SK-N-SH (cell line): ENCODE results near the gene FASTK.

ENCODE experiments used
- CTCF ChIP-seq: fragments of 200-600 bp; sonication (generic); IDR thresholded peaks from 2 replicates; pipeline ENCODE4 v1.6.1; 2017; ENCODE audit warnings: antibody characterized with exemption, mild to moderate bottlenecking, moderate library complexity
- ELF1 ChIP-seq: IDR thresholded peaks from 2 replicates; pipeline ENCODE4 v1.4.0; 2012
- MXI1 ChIP-seq: IDR thresholded peaks from 2 replicates; pipeline ENCODE4 v1.6.1; 2012; ENCODE audit warnings: mild to moderate bottlenecking, low read depth, low read length, improper control_type of control experiment
- RAD21 ChIP-seq: IDR thresholded peaks from 2 replicates; pipeline ENCODE4 v1.6.1; 2012; ENCODE audit warnings: mild to moderate bottlenecking, low read length
- RCOR1 ChIP-seq: fragments of 150-350 bp; IDR thresholded peaks from 2 replicates; pipeline ENCODE4 v1.6.1; 2017; ENCODE audit warnings: antibody characterized with exemption, low read length
- REST ChIP-seq: IDR thresholded peaks from 2 replicates; pipeline ENCODE4 v1.6.1; 2012; ENCODE audit warnings: mild to moderate bottlenecking, low read depth, low read length, moderate library complexity
- SMC3 ChIP-seq: IDR thresholded peaks from 2 replicates; pipeline ENCODE4 v1.6.1; 2012; ENCODE audit warnings: low read depth, low read length, improper control_type of control experiment
- TF ChIP-seq, protein P1 (sequence below): fragments of 150-350 bp; IDR thresholded peaks from 2 replicates; pipeline ENCODE4 v1.6.1; 2017; ENCODE audit warnings: antibody characterized with exemption, low read length, low read depth, borderline replicate concordance

- TF ChIP-seq, protein P1, sequence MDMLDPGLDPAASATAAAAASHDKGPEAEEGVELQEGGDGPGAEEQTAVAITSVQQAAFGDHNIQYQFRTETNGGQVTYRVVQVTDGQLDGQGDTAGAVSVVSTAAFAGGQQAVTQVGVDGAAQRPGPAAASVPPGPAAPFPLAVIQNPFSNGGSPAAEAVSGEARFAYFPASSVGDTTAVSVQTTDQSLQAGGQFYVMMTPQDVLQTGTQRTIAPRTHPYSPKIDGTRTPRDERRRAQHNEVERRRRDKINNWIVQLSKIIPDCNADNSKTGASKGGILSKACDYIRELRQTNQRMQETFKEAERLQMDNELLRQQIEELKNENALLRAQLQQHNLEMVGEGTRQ = no peak
- no peak for TF ChIP-seq MXI1
- no peak for TF ChIP-seq REST
- no peak for TF ChIP-seq CTCF
- TF ChIP-seq ELF1 = no peak
- TF ChIP-seq RCOR1 = no peak
- no peak for TF ChIP-seq RAD21
- no peak for TF ChIP-seq SMC3
Measured at GRCh38 chr7:151045967-151046366, 34.6 kb downstream of the FASTK start.
